ENCODE data around the gene APLP2.
A peak's percentile ranks its signal among the peaks of the same experiment; 100 is the strongest.
"Not testable (repeated sequence)": the region's sequence is repeated elsewhere in the genome, so short reads cannot be mapped to it uniquely, and the experiment has no call there.

Gene APLP2

DNA sequence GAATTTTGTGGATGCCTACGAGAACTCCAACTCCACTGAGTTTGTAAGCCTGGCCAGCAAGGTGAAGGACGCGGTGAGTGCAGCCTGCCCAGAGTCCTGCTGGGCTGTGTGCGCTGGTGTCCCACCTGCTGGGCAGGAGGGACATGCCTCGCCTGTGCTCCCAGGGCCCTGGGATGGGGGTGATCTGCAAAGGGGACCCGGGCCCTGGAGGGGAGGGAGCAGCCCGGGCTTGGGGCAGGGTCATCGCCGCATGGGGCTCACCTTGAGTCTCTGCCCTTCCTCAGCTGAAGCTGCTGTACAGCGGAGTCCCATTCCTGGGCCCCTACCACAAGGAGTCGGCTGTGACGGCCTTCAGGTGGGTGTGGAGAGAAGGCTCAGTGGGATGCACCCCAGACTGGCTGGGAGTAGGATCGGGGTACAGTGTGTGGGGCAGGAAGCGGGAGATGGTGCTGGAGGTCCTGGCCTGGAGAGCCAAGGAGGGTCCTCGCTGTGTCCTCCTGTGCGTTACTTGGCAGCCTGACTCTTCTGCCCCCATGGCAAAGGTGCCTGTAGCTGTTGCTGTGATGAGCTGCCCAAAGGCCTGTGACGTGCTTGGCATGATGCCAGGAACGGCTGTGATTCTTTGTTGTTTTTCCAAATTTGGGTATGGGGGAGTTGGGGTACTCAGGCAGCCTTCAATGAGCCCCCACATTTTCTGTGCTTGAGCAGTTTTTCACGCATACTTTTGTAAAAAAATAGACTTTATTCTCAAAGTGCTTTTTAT, 119.1 kb downstream of the APLP2 start:
- Histone ChIP-seq H3K9ac (no peak overlapping the region), H3K9me3 (replicated peaks in 1 of 11) (no peaks in the 10 kb centered on the region), H3K4me3 (no peak overlapping the region), H3K4me2 (peak overlapping the region in 5 of 11 experiments; percentile 6 to 28 (median 15); a peak in 4 of 22 replicates), H4K20me1 (no peaks in the 10 kb centered on the region), H3K27me3 (no peaks in the 10 kb centered on the region), H3K36me3 (no peaks in the 10 kb centered on the region), H3K4me1 (peaks cover 0 to 12% (median 9%) of the 10 kb centered on the region in 10 experiments; a peak in 10 of 20 replicates), H3K27ac (no peak overlapping the region; a peak in 1 of 22 replicates)
- no peak for TF ChIP-seq Cebpa-rat (IDR thresholded peaks at IDR 0.05)

DNA sequence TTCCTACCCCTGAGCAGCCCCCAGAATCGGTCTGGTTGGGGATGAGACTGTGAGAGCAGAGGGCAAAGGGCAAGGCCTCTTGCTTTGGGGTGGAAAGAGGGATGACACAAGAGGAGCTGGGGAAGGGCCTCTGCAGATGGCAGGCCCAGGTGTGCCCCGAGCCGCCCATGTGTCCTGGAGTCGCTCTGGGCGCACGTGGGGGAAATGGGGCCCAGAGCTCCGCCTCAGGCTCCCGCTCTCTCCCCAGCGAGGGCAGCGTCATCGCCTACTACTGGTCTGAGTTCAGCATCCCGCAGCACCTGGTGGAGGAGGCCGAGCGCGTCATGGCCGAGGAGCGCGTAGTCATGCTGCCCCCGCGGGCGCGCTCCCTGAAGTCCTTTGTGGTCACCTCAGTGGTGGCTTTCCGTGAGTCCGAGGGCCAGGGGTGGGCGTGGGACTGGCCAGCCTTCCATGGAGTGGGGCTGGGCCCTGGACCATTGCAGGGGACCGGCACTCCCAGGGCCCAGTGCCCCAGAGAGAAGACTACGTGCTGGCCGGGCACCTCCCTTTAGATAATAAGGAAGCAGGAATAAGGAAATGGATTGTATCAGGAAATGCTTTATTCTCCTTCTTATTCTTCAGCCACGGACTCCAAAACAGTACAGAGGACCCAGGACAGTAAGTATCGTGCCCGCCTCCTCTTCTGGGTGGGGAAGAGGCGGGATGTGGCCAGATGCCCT, 120.0 kb downstream of the APLP2 start:
- no peaks in the 10 kb centered on the region for H3K36me3 ChIP-seq
- TF ChIP-seq Cebpa-rat (IDR thresholded peaks at IDR 0.05), result no peak
- peak overlapping the region in 8 of 11 experiments; percentile 6 to 68 (median 19); a peak in 7 of 22 replicates for H3K4me2 ChIP-seq
- H4K20me1 ChIP-seq, result no peaks in the 10 kb centered on the region
- H3K27me3 ChIP-seq, result no peaks in the 10 kb centered on the region
- H3K27ac ChIP-seq, result peak overlapping the region in 4 of 11 experiments; percentile 14 to 53 (median 34); a peak in 6 of 22 replicates
- no peak overlapping the region for H3K4me3 ChIP-seq
- no peaks in the 10 kb centered on the region for H3K9me3 ChIP-seq (replicated peaks in 1 of 11)
- H3K4me1 ChIP-seq, result peaks cover 0 to 12% (median 9%) of the 10 kb centered on the region in 10 experiments; a peak in 10 of 20 replicates
- no peak overlapping the region for H3K9ac ChIP-seq

DNA sequence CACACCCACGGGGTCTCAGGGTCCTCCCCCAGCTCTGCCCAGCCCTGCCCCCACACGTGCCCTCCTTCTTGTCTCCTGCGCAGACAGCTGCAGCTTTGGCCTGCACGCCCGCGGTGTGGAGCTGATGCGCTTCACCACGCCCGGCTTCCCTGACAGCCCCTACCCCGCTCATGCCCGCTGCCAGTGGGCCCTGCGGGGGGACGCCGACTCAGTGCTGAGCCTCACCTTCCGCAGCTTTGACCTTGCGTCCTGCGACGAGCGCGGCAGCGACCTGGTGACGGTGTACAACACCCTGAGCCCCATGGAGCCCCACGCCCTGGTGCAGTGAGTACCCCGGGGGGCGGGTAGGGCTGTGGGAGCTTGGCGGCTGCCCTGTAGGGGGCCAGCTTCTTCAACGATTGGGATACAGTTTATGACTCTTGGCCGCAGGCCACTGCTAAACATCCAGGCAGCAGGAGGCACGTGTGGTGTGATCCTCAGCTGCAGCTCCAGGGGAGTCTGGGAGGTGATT, 120.7 kb downstream of the APLP2 start:
- H3K9me3 ChIP-seq (replicated peaks in 1 of 11), result no peaks in the 10 kb centered on the region
- H3K4me1 ChIP-seq, result peaks cover 0 to 12% (median 9%) of the 10 kb centered on the region in 10 experiments; a peak in 10 of 20 replicates
- peak overlapping the region in 3 of 11 experiments; percentile 9 to 68 (median 39); a peak in 3 of 22 replicates for H3K4me2 ChIP-seq
- H3K27me3 ChIP-seq, result no peaks in the 10 kb centered on the region
- H3K27ac ChIP-seq, result peak overlapping the region in 3 of 11 experiments; percentile 32 to 53 (median 37); a peak in 4 of 22 replicates
- no peaks in the 10 kb centered on the region for H4K20me1 ChIP-seq
- no peak overlapping the region for H3K9ac ChIP-seq
- H3K36me3 ChIP-seq, result no peaks in the 10 kb centered on the region
- no peak overlapping the region for H3K4me3 ChIP-seq
- no peak for TF ChIP-seq Cebpa-rat (IDR thresholded peaks at IDR 0.05)

DNA sequence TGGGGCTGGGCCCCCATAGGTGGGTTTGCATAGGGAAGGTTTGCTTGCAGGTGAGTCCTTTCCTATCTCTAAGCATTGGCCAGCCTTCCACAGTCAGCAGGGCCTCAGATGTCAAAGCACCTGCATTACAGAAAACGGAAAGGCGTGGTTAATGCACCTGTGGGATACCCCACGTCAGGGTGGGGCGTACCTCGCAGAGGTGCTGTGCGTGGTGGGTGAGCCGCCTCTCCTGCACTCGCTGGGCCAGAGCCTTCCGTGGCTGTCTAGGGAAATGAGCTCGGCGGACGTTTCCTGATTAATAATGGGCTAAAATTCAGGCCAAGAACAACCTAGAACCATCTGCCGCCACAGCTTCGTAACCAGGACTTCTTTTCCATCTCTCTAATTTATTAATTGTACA, 122.2 kb downstream of the APLP2 start:
- Histone ChIP-seq H3K36me3 (no peaks in the 10 kb centered on the region), H3K4me1 (peaks cover 0 to 12% (median 9%) of the 10 kb centered on the region in 10 experiments; a peak in 10 of 20 replicates), H3K9me3 (replicated peaks in 1 of 11) (no peaks in the 10 kb centered on the region), H3K4me3 (no peak overlapping the region), H3K4me2 (no peak overlapping the region), H3K9ac (no peak overlapping the region), H3K27ac (no peak overlapping the region), H3K27me3 (no peaks in the 10 kb centered on the region), H4K20me1 (no peaks in the 10 kb centered on the region)
- no peak for TF ChIP-seq Cebpa-rat (IDR thresholded peaks at IDR 0.05)

DNA sequence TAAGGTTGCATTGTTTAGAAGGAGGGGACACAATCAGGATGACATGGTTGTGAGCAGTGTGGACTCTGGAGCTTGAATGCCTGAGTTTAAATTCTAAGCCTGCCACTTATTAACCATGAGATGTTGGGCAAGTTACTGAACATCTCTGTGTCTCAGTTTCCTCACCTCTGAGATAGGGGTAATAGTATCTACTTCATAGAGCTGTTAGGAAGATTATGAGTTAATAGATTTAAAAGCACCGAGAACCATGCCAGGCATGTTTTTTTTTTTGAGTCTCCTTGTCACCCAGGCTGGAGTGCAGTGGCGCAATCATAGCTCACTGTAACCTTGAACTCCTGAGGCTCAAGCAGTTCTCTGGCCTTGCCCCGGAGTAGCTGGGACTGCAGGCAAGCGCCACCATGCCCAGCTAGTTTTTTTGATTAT, 123.2 kb downstream of the APLP2 start:
- H3K27ac ChIP-seq, result no peak overlapping the region
- H3K27me3 ChIP-seq, result no peaks in the 10 kb centered on the region
- no peak overlapping the region for H3K4me3 ChIP-seq
- H3K36me3 ChIP-seq, result no peaks in the 10 kb centered on the region
- TF ChIP-seq Cebpa-rat (IDR thresholded peaks at IDR 0.05), result no peak
- no peak overlapping the region for H3K4me2 ChIP-seq
- H4K20me1 ChIP-seq, result no peaks in the 10 kb centered on the region
- H3K9ac ChIP-seq, result no peak overlapping the region
- peaks cover 0 to 12% (median 9%) of the 10 kb centered on the region in 10 experiments; a peak in 10 of 20 replicates for H3K4me1 ChIP-seq
- no peaks in the 10 kb centered on the region for H3K9me3 ChIP-seq (replicated peaks in 1 of 11)

DNA sequence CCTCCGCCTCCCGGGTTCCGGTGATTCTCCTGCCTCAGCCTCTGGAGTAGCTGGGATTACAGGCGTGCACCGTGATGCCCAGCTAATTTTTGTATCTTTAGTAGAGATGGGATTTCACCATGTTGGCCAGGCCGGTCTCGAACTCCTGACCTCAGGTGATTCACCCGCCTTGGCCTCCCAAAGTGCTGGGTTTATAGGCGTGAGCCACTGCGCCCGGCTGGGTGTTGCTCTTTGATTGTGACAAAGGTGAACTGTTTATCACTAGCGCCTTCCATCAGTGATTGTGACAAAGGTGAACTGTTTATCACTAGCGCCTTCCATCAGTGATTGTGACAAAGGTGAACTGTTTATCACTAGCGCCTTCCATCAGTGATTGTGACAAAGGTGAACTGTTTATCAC, 123.9 kb downstream of the APLP2 start:
- H3K4me1 ChIP-seq, result peaks cover 0 to 12% (median 9%) of the 10 kb centered on the region in 10 experiments; a peak in 10 of 20 replicates
- H3K4me2 ChIP-seq; H4K20me1 ChIP-seq; H3K27me3 ChIP-seq; H3K36me3 ChIP-seq; H3K4me3 ChIP-seq; H3K27ac ChIP-seq; H3K9me3 ChIP-seq (replicated peaks in 1 of 11); H3K9ac ChIP-seq: not testable (repeated sequence)

Measured in BLaER1 treated with 17β-estradiol and CSF1 and Interleukin-3, amounts not matched to agents 10 nM and 100 nM (cell line).